Measurements from ENCODE around the gene RNF130. TPM values are rescaled to one million over a fixed set of nuclear protein-coding genes. Genes with fewer than 3 reads are reported as not detected.

Gene RNF130
- total and polyA plus RNA-seq, 2 of the 13 experiments (the other 11 are each of a cell fraction or from before 2014, with no cell fraction given): 28.2 to 28.3 TPM

DNA sequence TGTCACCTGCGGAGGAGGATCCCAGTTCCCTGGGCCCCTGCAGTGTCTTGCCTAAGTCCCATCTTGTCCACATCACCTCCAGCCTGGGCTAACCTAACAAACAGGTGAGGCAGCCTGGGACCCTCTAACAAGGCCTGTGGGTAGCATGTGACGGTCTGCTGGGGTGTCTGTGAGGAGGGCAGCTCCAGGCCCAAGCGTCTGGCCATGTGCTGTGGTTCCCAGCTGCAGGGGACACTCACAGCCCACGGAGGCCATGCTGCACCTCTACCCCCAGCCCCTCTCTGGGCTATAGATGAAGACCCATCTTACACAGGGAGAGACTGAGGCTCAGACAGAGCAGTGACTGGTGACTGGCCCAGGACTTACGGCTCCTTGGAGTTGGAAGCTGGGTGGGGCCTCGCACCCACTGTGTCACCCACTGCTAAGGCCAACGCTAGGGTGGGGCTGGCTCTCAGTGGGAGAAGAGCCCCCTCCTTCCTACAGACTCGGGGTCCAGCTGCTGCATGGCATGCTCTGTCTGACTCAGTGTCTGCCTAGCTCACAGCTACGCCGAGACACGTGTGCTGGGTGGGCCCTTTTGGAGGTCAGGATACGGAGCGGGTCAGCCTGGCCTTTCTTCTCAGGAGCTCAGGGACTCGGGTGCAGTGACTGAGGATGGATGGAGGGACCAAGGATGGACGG lies 40.8 kb upstream of the RNF130 start:
- FAIRE-seq (no peak), DNase-seq (ENCODE audit: low spot score) (no peak), ATAC-seq (no peak)
- 24% methylated on average over 13 of the region's 15 CpGs for WGBS (ENCODE audit: low lambda C conversion rate)
- intact Hi-C loops (cut with micrococcal nuclease; ENCODE audit: unreplicated experiment) (no loop called here), in situ Hi-C loops (cut with HindIII; ENCODE audit: extremely low pct_ligation_motif_present, low pct_unique_long_range_greater_than_20kb) (no loop called here)
- Histone ChIP-seq H3K4me2 (ENCODE audit: low read depth, low read length) (no peak overlapping the region), H4K20me1 (ENCODE audit: insufficient read depth, low read length) (no peaks in the 10 kb centered on the region), H3K79me2 (ENCODE audit: insufficient read depth, low read length) (no peaks in the 10 kb centered on the region), H3K4me3 (replicated peaks in 1 of 3; ENCODE audit: insufficient read depth in 1 of 3, low read depth in 2 of 3, low read length in 3 of 3) (no peak overlapping the region), H3K36me3 (replicated peaks in 1 of 2; ENCODE audit: control insufficient read depth in 1 of 2, insufficient read depth in 2 of 2, low read length in 2 of 2) (no peaks in the 10 kb centered on the region), H3K27me3 (ENCODE audit: control insufficient read depth in 1 of 2, insufficient read depth in 2 of 2, low read length in 2 of 2) (peaks cover 6 to 37% of the 10 kb centered on the region in 2 experiments; a peak in 4 of 5 replicates), H3K4me1 (ENCODE audit: insufficient read depth, low read length) (no peaks in the 10 kb centered on the region), H3K9ac (ENCODE audit: insufficient read depth, low read depth, low read length) (no peak overlapping the region), H2AFZ (ENCODE audit: low read length) (no peak overlapping the region), H3K27ac (ENCODE audit: extremely low read length, insufficient read depth, low read length) (no peak overlapping the region), H3K9me3 (ENCODE audit: low read length) (no peaks in the 10 kb centered on the region)
- no TSS peak for BruUV-seq (replicated peaks)
- POLR2A ChIA-PET: no interaction called here
- no peak for TF ChIP-seq KLF9 (CRISPR knock-in tag; IDR thresholded peaks at IDR 0.05; ENCODE audit: low read depth)
- CTCF ChIA-PET (ENCODE audit: low intra/inter-chr PET ratio, low total read pairs): no interaction called here

DNA sequence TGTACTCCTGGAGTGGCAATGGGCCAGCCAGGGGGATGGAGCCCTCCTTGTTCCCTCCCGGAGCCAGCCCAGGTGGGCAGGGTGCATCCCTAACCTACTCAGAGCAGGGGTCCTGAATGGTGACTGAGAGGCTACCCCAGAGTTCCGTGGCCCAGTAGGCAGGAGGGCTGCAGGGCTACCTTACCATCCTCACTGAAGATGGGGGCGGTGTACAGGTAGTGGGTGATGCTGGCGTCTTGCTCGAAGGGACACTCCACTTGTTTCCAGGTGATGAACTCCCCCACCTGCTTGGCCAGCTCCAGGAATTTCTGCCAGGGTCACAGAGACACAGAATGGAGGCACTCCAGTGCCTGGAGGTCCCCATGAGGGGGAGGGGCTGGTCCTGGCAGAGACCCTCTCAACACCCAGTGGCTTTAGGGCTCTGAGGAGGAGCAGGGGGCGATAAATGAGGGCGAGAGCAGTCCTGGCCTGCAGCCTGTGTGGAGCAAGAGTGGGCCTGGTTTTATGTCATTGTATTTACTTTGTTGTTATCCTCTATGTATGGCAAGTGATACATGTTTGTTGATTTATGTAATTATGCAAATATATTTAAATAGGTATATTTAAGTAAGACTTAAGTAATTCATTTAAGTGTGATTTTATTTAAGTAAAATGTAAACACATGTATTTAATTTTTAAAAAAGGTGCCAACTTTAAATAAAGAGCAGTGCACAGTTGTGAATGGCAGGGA lies 39.9 kb upstream of the RNF130 start:
- DNase-seq (ENCODE audit: low spot score) (no peak), ATAC-seq (no peak), FAIRE-seq (no peak)
- no peak overlapping the region for H3K9ac ChIP-seq (ENCODE audit: insufficient read depth, low read depth, low read length)
- WGBS (ENCODE audit: low lambda C conversion rate): 8% methylated on average over 2 of the region's 7 CpGs
- H3K4me1 ChIP-seq (ENCODE audit: insufficient read depth, low read length): no peaks in the 10 kb centered on the region
- H3K9me3 ChIP-seq (ENCODE audit: low read length): peaks cover 8% of the 10 kb centered on the region
- no peaks in the 10 kb centered on the region for H3K79me2 ChIP-seq (ENCODE audit: insufficient read depth, low read length)
- CTCF ChIA-PET (ENCODE audit: low intra/inter-chr PET ratio, low total read pairs): no interaction called here
- BruUV-seq (replicated peaks): no TSS peak
- no peak overlapping the region for H3K27ac ChIP-seq (ENCODE audit: extremely low read length, insufficient read depth, low read length)
- no peak overlapping the region for H2AFZ ChIP-seq (ENCODE audit: low read length)
- no peak overlapping the region for H3K4me2 ChIP-seq (ENCODE audit: low read depth, low read length)
- POLR2A ChIA-PET: no interaction called here
- no peaks in the 10 kb centered on the region for H3K36me3 ChIP-seq (replicated peaks in 1 of 2; ENCODE audit: control insufficient read depth in 1 of 2, insufficient read depth in 2 of 2, low read length in 2 of 2)
- no peak overlapping the region for H3K4me3 ChIP-seq (replicated peaks in 1 of 3; ENCODE audit: insufficient read depth in 1 of 3, low read depth in 2 of 3, low read length in 3 of 3)
- intact Hi-C loops (cut with micrococcal nuclease; ENCODE audit: unreplicated experiment) (no loop called here), in situ Hi-C loops (cut with HindIII; ENCODE audit: extremely low pct_ligation_motif_present, low pct_unique_long_range_greater_than_20kb) (no loop called here)
- H3K27me3 ChIP-seq (ENCODE audit: control insufficient read depth in 1 of 2, insufficient read depth in 2 of 2, low read length in 2 of 2): peaks cover 6 to 37% of the 10 kb centered on the region in 2 experiments; a peak in 4 of 5 replicates
- no peak for TF ChIP-seq KLF9 (CRISPR knock-in tag; IDR thresholded peaks at IDR 0.05; ENCODE audit: low read depth)
- H4K20me1 ChIP-seq (ENCODE audit: insufficient read depth, low read length): no peaks in the 10 kb centered on the region
